ENCODE measurements around the gene PRDM16. TPM values are rescaled to one million over a fixed set of nuclear protein-coding genes. Genes with fewer than 3 reads are reported as not detected.

PRDM16 gene
- total and polyA plus RNA-seq, 4 donors = 0.05 to 0.67 (median 0.19) TPM

DNA sequence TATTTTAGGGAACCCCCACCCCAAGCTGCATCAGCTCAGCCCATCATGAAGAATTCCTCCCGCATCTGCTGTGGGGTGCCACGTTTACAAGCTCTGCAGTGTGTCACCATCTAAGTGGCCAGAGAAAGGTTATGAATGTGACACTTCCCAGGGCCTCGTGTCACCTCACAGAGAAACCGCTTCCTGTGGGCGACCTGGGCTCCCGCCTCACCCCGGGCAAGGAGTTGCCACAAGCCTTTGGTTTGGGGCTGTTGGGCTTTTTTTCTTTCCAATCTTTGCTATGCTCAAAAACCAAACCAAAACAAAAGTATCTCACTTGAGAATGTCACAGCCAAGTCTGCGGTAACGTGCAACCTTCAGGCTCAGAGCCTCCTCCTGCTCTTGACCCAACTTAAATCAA lies 303.3 kb downstream of the PRDM16 start:
- Histone ChIP-seq H3K4me3 (ENCODE audit: low read depth in 1 of 3, low read length in 3 of 3) (no peak overlapping the region), H3K4me1 (ENCODE audit: control insufficient read depth in 4 of 4, insufficient read depth in 4 of 4, low read length in 3 of 4) (no peaks in the 10 kb centered on the region), H3K27ac (ENCODE audit: low read depth in 1 of 2, low read length in 2 of 2) (no peak overlapping the region), H3K36me3 (ENCODE audit: control insufficient read depth in 4 of 4, insufficient read depth in 3 of 4, low read depth in 1 of 4, low read length in 3 of 4) (no peaks in the 10 kb centered on the region), H3K27me3 (ENCODE audit: control insufficient read depth in 4 of 4, insufficient read depth in 4 of 4, low read length in 3 of 4) (peaks cover 0 to 5% (median 0%) of the 10 kb centered on the region in 4 donors), H3K9ac (ENCODE audit: low read depth in 1 of 2, low read length in 2 of 2) (no peak overlapping the region), H3K9me3 (ENCODE audit: control insufficient read depth in 4 of 4, low read length in 3 of 4) (no peaks in the 10 kb centered on the region)
- no peak for DNase-seq (ENCODE audit: low spot score)
- TF ChIP-seq, protein P1, sequence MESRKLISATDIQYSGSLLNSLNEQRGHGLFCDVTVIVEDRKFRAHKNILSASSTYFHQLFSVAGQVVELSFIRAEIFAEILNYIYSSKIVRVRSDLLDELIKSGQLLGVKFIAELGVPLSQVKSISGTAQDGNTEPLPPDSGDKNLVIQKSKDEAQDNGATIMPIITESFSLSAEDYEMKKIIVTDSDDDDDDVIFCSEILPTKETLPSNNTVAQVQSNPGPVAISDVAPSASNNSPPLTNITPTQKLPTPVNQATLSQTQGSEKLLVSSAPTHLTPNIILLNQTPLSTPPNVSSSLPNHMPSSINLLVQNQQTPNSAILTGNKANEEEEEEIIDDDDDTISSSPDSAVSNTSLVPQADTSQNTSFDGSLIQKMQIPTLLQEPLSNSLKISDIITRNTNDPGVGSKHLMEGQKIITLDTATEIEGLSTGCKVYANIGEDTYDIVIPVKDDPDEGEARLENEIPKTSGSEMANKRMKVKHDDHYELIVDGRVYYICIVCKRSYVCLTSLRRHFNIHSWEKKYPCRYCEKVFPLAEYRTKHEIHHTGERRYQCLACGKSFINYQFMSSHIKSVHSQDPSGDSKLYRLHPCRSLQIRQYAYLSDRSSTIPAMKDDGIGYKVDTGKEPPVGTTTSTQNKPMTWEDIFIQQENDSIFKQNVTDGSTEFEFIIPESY (IDR thresholded peaks at IDR 0.05) = no peak
- TF ChIP-seq, protein P2, sequence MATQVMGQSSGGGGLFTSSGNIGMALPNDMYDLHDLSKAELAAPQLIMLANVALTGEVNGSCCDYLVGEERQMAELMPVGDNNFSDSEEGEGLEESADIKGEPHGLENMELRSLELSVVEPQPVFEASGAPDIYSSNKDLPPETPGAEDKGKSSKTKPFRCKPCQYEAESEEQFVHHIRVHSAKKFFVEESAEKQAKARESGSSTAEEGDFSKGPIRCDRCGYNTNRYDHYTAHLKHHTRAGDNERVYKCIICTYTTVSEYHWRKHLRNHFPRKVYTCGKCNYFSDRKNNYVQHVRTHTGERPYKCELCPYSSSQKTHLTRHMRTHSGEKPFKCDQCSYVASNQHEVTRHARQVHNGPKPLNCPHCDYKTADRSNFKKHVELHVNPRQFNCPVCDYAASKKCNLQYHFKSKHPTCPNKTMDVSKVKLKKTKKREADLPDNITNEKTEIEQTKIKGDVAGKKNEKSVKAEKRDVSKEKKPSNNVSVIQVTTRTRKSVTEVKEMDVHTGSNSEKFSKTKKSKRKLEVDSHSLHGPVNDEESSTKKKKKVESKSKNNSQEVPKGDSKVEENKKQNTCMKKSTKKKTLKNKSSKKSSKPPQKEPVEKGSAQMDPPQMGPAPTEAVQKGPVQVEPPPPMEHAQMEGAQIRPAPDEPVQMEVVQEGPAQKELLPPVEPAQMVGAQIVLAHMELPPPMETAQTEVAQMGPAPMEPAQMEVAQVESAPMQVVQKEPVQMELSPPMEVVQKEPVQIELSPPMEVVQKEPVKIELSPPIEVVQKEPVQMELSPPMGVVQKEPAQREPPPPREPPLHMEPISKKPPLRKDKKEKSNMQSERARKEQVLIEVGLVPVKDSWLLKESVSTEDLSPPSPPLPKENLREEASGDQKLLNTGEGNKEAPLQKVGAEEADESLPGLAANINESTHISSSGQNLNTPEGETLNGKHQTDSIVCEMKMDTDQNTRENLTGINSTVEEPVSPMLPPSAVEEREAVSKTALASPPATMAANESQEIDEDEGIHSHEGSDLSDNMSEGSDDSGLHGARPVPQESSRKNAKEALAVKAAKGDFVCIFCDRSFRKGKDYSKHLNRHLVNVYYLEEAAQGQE (IDR thresholded peaks at IDR 0.05) = no peak
- TF ChIP-seq HNF4A (conservative IDR thresholded peaks at IDR 0.05) (no peak), NR2F2 (IDR thresholded peaks at IDR 0.05) (no peak), YY1 (IDR thresholded peaks at IDR 0.05) (no peak), FOXA2 (IDR thresholded peaks at IDR 0.05) (no peak)
- TF ChIP-seq, protein P3, sequence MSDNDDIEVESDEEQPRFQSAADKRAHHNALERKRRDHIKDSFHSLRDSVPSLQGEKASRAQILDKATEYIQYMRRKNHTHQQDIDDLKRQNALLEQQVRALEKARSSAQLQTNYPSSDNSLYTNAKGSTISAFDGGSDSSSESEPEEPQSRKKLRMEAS (IDR thresholded peaks at IDR 0.05) = no peak
- TF ChIP-seq, protein P4, sequence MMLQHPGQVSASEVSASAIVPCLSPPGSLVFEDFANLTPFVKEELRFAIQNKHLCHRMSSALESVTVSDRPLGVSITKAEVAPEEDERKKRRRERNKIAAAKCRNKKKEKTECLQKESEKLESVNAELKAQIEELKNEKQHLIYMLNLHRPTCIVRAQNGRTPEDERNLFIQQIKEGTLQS (IDR thresholded peaks at IDR 0.05) = no peak
- TF ChIP-seq, protein P5, sequence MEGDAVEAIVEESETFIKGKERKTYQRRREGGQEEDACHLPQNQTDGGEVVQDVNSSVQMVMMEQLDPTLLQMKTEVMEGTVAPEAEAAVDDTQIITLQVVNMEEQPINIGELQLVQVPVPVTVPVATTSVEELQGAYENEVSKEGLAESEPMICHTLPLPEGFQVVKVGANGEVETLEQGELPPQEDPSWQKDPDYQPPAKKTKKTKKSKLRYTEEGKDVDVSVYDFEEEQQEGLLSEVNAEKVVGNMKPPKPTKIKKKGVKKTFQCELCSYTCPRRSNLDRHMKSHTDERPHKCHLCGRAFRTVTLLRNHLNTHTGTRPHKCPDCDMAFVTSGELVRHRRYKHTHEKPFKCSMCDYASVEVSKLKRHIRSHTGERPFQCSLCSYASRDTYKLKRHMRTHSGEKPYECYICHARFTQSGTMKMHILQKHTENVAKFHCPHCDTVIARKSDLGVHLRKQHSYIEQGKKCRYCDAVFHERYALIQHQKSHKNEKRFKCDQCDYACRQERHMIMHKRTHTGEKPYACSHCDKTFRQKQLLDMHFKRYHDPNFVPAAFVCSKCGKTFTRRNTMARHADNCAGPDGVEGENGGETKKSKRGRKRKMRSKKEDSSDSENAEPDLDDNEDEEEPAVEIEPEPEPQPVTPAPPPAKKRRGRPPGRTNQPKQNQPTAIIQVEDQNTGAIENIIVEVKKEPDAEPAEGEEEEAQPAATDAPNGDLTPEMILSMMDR (IDR thresholded peaks at IDR 0.05; ENCODE audit: low read depth, low read length, missing input control) = no peak
- 75% methylated on average over 9 of the region's 9 CpGs for WGBS

DNA sequence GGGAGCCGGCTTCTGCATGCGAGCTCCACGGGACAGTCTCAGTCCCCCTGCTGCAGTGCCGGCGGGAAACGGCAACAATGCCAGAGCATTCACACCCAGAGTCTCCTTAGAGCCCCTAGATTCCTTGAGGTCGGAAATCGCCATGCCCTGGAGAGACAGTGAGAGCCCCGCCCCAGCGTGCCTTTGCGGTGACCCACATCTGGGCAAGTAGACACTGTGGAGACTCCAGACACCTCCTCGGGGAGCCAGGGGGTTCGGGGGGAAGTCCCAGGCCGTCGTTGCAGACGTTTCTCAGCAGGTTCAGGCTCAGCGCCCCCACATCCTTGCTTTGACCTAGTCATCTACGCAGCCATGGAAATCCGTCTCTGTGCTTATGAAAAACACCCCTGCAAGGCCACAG lies 304.2 kb downstream of the PRDM16 start:
- WGBS = 86% methylated on average over 19 of the region's 19 CpGs
- H3K27me3 ChIP-seq (ENCODE audit: control insufficient read depth in 4 of 4, insufficient read depth in 4 of 4, low read length in 3 of 4) = peaks cover 0 to 5% (median 0%) of the 10 kb centered on the region in 4 donors

More for the DNA sequence above, 304.2 kb downstream of the PRDM16 start:
- Histone ChIP-seq H3K27ac (ENCODE audit: low read depth in 1 of 2, low read length in 2 of 2) (no peak overlapping the region), H3K4me1 (ENCODE audit: control insufficient read depth in 4 of 4, insufficient read depth in 4 of 4, low read length in 3 of 4) (no peaks in the 10 kb centered on the region), H3K4me3 (ENCODE audit: low read depth in 1 of 3, low read length in 3 of 3) (no peak overlapping the region), H3K9ac (ENCODE audit: low read depth in 1 of 2, low read length in 2 of 2) (no peak overlapping the region), H3K9me3 (ENCODE audit: control insufficient read depth in 4 of 4, low read length in 3 of 4) (no peaks in the 10 kb centered on the region), H3K36me3 (ENCODE audit: control insufficient read depth in 4 of 4, insufficient read depth in 3 of 4, low read depth in 1 of 4, low read length in 3 of 4) (no peaks in the 10 kb centered on the region)
- DNase-seq (ENCODE audit: low spot score) = no peak
- TF ChIP-seq JUND (IDR thresholded peaks at IDR 0.05) (no peak), SP1 (IDR thresholded peaks at IDR 0.05) (no peak), RXRA (IDR thresholded peaks at IDR 0.05) (no peak), FOXA1 (IDR thresholded peaks at IDR 0.05) (no peak), TAF1 (conservative IDR thresholded peaks at IDR 0.05) (no peak), NR2F2 (IDR thresholded peaks at IDR 0.05) (no peak), GABPA (IDR thresholded peaks at IDR 0.05 in 1 of 2, conservative IDR thresholded peaks at IDR 0.05 in 1 of 2) (no peak)
- TF ChIP-seq, protein P1 (IDR thresholded peaks at IDR 0.05) = no peak
